HepG2 (cell line): Measurements from ENCODE around the gene UGCG. TPM values are rescaled to one million over a fixed set of nuclear protein-coding genes. Genes with fewer than 3 reads are reported as not detected.

Experiments used
- ATAC-seq: fragments of 200-7000 bp; cut with Tn5 transposase; 3 replicates; pipeline ENCODE4 v1.9.1; 2020; ENCODE audit warnings: mild to moderate bottlenecking, moderate library complexity
- BruUV-seq: library from RNA; stranded (reverse); fragments of 400-500 nt; replicated peaks from 2 replicates; lab custom pipeline; 2021; lab: Mats Ljungman, UMichigan
- CTCF ChIA-PET: fragments of 300-600 bp; formaldehyde crosslinking; extraction: SDS; loops from one replicate; lab custom pipeline; 2021; ENCODE audit warnings: low total read pairs, inconsistent platforms, low intra/inter-chr PET ratio; lab: Yijun Ruan, JAX
- POLR2A ChIA-PET: fragments of 350-600 bp; sonication (Branson Sonifier 250); formaldehyde crosslinking; loops from one replicate; lab custom pipeline; 2020; ENCODE audit warnings: antibody characterized with exemption, inconsistent platforms; lab: Yijun Ruan, JAX
- DNase-seq: peaks from one replicate; pipeline ENCODE4 v3.0.0-alpha.2; 2015; ENCODE audit warnings: low spot score
- FAIRE-seq: peaks from 3 replicates; lab custom pipeline; 2011; peaks lifted over from hg19 to GRCh38; lab: Jason Lieb, UNC
- H2AFZ ChIP-seq: one replicate; pipeline ENCODE4 v1.6.1; 2011; ENCODE audit warnings: low read length, inconsistent platforms
- H3K27ac ChIP-seq: fragments of 300-600 bp; 3 replicates; pipeline ENCODE4 v1.8.0; 2011; ENCODE audit warnings: mixed run types, mild to moderate bottlenecking, mixed read lengths, low read length, inconsistent platforms; ENCODE audit not compliant: insufficient read depth; ENCODE audit errors: extremely low read length
- H3K27me3 ChIP-seq, 2 experiments: fragments of 200-600 bp in 1 of 2; 2 replicates in 1 of 2; 3 replicates in 1 of 2; pipeline versions ENCODE4 v1.6.0 to v1.8.0; 2011; ENCODE audit warnings: low read length in 2 of 2, mild to moderate bottlenecking in 2 of 2, moderate library complexity in 2 of 2, inconsistent platforms in 1 of 2; ENCODE audit not compliant: insufficient read depth in 2 of 2, control insufficient read depth in 1 of 2
- H3K36me3 ChIP-seq, 2 experiments: fragments of 200-600 bp in 1 of 2; replicated peaks in 1 of 2; 2 replicates in 1 of 2; 3 replicates in 1 of 2; pipeline versions ENCODE4 v1.5.1 to v1.8.0; 2011; ENCODE audit warnings: low read length in 2 of 2, inconsistent platforms in 1 of 2; ENCODE audit not compliant: insufficient read depth in 2 of 2, control insufficient read depth in 1 of 2
- H3K4me1 ChIP-seq: 2 replicates; pipeline ENCODE4 v1.5.1; 2012; ENCODE audit warnings: low read length, inconsistent platforms; ENCODE audit not compliant: insufficient read depth
- H3K4me2 ChIP-seq: 2 replicates; pipeline ENCODE4 v1.6.0; 2011; ENCODE audit warnings: low read depth, low read length, inconsistent platforms
- H3K4me3 ChIP-seq, 3 experiments: fragments of 200-600 bp in 1 of 3; sonication (generic), shearing (Covaris generic) in 1 of 3; replicated peaks in 1 of 3; 2 replicates each; pipeline ENCODE4 v1.5.1; 2011 to 2016; ENCODE audit warnings: low read length in 3 of 3, inconsistent platforms in 2 of 3, low read depth in 2 of 3, mild to moderate bottlenecking in 2 of 3, control low read depth in 1 of 3, mixed read lengths in 1 of 3; ENCODE audit not compliant: insufficient read depth in 1 of 3
- H3K79me2 ChIP-seq: one replicate; pipeline ENCODE4 v1.6.1; 2011; ENCODE audit warnings: low read length, inconsistent platforms; ENCODE audit not compliant: insufficient read depth
- H3K9ac ChIP-seq: 2 replicates; pipeline ENCODE4 v1.6.0; 2011; ENCODE audit warnings: mild to moderate bottlenecking, low read depth, low read length, inconsistent platforms; ENCODE audit not compliant: insufficient read depth
- H3K9me3 ChIP-seq: 2 replicates; pipeline ENCODE4 v1.5.1; 2012; ENCODE audit warnings: mild to moderate bottlenecking, low read length
- H4K20me1 ChIP-seq: 2 replicates; pipeline ENCODE4 v1.6.0; 2011; ENCODE audit warnings: inconsistent platforms, mild to moderate bottlenecking, low read length, moderate library complexity; ENCODE audit not compliant: insufficient read depth
- AKAP8 ChIP-seq: sonication (generic); formaldehyde crosslinking; IDR thresholded peaks from 2 replicates; pipeline ENCODE4 v1.5.1; 2020; ENCODE audit warnings: mild to moderate bottlenecking, missing genetic modification reagents
- FOXO1 ChIP-seq: sonication (generic); formaldehyde crosslinking; IDR thresholded peaks from 2 replicates; pipeline ENCODE4 v1.4.0; 2020; ENCODE audit warnings: missing genetic modification reagents
- HES4 ChIP-seq: sonication (generic); formaldehyde crosslinking; IDR thresholded peaks from 2 replicates; pipeline ENCODE4 v1.9.0; 2021; ENCODE audit warnings: mild to moderate bottlenecking, missing genetic modification reagents, borderline replicate concordance
- KLF9 ChIP-seq: IDR thresholded peaks from 2 replicates; pipeline ENCODE4 v1.6.1; 2016; ENCODE audit warnings: low read depth
- RCOR2 ChIP-seq: IDR thresholded peaks from 2 replicates; pipeline ENCODE4 v1.6.1; 2016; ENCODE audit warnings: missing biosample characterization, missing genetic modification reagents
- SAP130 ChIP-seq: IDR thresholded peaks from 2 replicates; pipeline ENCODE4 v1.6.1; 2016; ENCODE audit warnings: low read depth
- TCF7 ChIP-seq: sonication (generic); IDR thresholded peaks from 2 replicates; pipeline ENCODE4 v1.6.1; 2016; ENCODE audit warnings: antibody characterized with exemption, low read depth
- ZBTB1 ChIP-seq: sonication (generic); formaldehyde crosslinking; IDR thresholded peaks from 2 replicates; pipeline ENCODE4 v1.4.0; 2020; ENCODE audit warnings: missing genetic modification reagents, borderline replicate concordance
- ZMYM4 ChIP-seq: sonication (generic); formaldehyde crosslinking; IDR thresholded peaks from 2 replicates; pipeline ENCODE4 v1.8.1; 2023; ENCODE audit warnings: mild to moderate bottlenecking, missing genetic modification reagents
- ZNF34 ChIP-seq: sonication (generic); formaldehyde crosslinking; IDR thresholded peaks from 2 replicates; pipeline ENCODE4 v1.4.0; 2020; ENCODE audit warnings: mild to moderate bottlenecking, missing genetic modification reagents, borderline replicate concordance
- ZNF543 ChIP-seq: sonication (generic); formaldehyde crosslinking; IDR thresholded peaks from 2 replicates; pipeline ENCODE4 v1.4.0; 2020; ENCODE audit warnings: mild to moderate bottlenecking, missing genetic modification reagents
- ZNF737 ChIP-seq: sonication (generic); formaldehyde crosslinking; IDR thresholded peaks from 2 replicates; pipeline ENCODE4 v1.5.0; 2020; ENCODE audit warnings: missing genetic modification reagents, mild to moderate bottlenecking, borderline replicate concordance
- WGBS: methylation state at CpG from one replicate; pipeline ENCODE4 v1.1.6; 2017; ENCODE audit warnings: low lambda C conversion rate; 5-methylcytosine and 5-hydroxymethylcytosine counted together
- in situ Hi-C: cut with HindIII; loops from 2 replicates; pipeline ENCODE4 v1.10.0; 2017; ENCODE audit warnings: low pct_unique_long_range_greater_than_20kb; ENCODE audit not compliant: extremely low pct_ligation_motif_present
- intact Hi-C: fragments of 100-400 bp; cut with micrococcal nuclease; formaldehyde crosslinking; loops from one replicate; pipeline ENCODE4 v1.10.0; 2022; ENCODE audit not compliant: unreplicated experiment
- polyA plus RNA-seq, 8 experiments: library from polyadenylated mRNA; depleted of rRNA in 3 of 8; stranded (reverse) in 7 of 8; unstranded in 1 of 8; fragments of >200 nt; fragmentation: Illumina TruSeq in 4 of 8; extraction: Trizol in 4 of 8; gene quantifications; 2 replicates each; pipeline versions ENCODE4 v1.2.1 to v1.2.3, GENCODE V29; 2011 to 2016; ENCODE audit warnings: low read depth in 4 of 8, missing spikeins in 1 of 8, mixed read lengths in 1 of 8; ENCODE audit not compliant: insufficient read depth in 1 of 8
- total RNA-seq, 5 experiments: library from RNA; depleted of rRNA; stranded (reverse); fragments of >200 nt; fragmentation: Illumina TruSeq; extraction: Trizol; gene quantifications; 2 replicates each; pipeline ENCODE4 v1.2.3, GENCODE V29; 2016; ENCODE audit warnings: low read depth in 1 of 5
- TF ChIP-seq, protein P1 (sequence below): sonication (generic); formaldehyde crosslinking; IDR thresholded peaks from 2 replicates; pipeline ENCODE4 v1.4.0; 2020; ENCODE audit warnings: missing genetic modification reagents
- TF ChIP-seq, protein P2 (sequence below): sonication (generic); formaldehyde crosslinking; IDR thresholded peaks from 2 replicates; pipeline ENCODE4 v1.8.0; 2022; ENCODE audit warnings: missing genetic modification reagents, mild to moderate bottlenecking, moderate library complexity, borderline replicate concordance
- TF ChIP-seq, protein P3 (sequence below): sonication (generic); formaldehyde crosslinking; IDR thresholded peaks from 2 replicates; pipeline ENCODE4 v1.5.0; 2020; ENCODE audit warnings: missing genetic modification reagents, mild to moderate bottlenecking, borderline replicate concordance

The UGCG gene
- total and polyA plus RNA-seq, 2 of the 13 experiments (the other 11 are each of a cell fraction or from before 2014, with no cell fraction given), result 10.5 to 13.9 TPM

DNA sequence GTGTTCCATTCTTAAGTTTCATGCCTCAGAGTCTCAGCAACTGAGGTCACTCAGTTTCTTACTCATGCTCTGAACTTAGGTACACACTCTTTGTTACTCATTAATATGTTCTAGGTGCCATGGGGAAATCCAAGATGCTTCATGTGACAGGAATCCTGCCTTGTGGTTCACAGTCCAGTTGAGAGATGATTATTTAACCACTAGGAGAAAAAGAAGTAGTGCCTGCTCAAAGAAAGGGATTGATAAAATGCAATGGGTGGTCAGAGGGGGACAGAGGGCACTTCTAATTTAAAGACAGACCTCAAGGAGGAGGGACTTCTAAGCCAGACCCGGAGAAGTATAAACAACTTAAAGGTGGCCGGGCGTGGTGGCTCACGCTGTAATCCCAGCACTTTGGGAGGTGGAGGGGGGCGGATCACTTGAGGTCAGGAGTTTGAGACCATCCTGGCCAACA is 69.0 kb downstream of the UGCG start:
- Histone ChIP-seq H3K4me2 (no peak overlapping the region), H3K9ac (no peak overlapping the region), H2AFZ (no peak overlapping the region), H3K36me3 (no peaks in the 10 kb centered on the region), H3K27ac (no peak overlapping the region), H3K4me1 (peaks cover 17% of the 10 kb centered on the region), H3K9me3 (no peaks in the 10 kb centered on the region), H3K79me2 (no peaks in the 10 kb centered on the region), H3K4me3 (no peak overlapping the region), H3K27me3 (no peaks in the 10 kb centered on the region), H4K20me1 (no peaks in the 10 kb centered on the region)
- DNase-seq (peak; percentile 19), ATAC-seq (no peak; the same call in 2 of the 3 replicates), FAIRE-seq (no peak)
- intact Hi-C loops, result no loop called here
- in situ Hi-C loops, result loop anchor here (10.0 kb wide), 1 partner anchor 201 kb away; no protein-coding TSS in a partner anchor
- CTCF ChIA-PET, result no interaction called here
- POLR2A ChIA-PET, result no interaction called here
- no TSS peak for BruUV-seq
- WGBS, result 35% methylated on average over 5 of the region's 5 CpGs
- TF ChIP-seq ZNF543 (CRISPR knock-in tag), result no peak
- no peak for TF ChIP-seq TCF7
- TF ChIP-seq ZMYM4 (CRISPR knock-in tag), result no peak
- no peak for TF ChIP-seq ZBTB1
- no peak for TF ChIP-seq SAP130 (CRISPR knock-in tag)
- TF ChIP-seq, protein P1, sequence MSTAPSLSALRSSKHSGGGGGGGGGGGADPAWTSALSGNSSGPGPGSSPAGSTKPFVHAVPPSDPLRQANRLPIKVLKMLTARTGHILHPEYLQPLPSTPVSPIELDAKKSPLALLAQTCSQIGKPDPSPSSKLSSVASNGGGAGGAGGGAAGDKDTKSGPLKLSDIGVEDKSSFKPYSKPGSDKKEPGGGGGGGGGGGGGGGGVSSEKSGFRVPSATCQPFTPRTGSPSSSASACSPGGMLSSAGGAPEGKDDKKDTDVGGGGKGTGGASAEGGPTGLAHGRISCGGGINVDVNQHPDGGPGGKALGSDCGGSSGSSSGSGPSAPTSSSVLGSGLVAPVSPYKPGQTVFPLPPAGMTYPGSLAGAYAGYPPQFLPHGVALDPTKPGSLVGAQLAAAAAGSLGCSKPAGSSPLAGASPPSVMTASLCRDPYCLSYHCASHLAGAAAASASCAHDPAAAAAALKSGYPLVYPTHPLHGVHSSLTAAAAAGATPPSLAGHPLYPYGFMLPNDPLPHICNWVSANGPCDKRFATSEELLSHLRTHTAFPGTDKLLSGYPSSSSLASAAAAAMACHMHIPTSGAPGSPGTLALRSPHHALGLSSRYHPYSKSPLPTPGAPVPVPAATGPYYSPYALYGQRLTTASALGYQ (CRISPR knock-in tag), result no peak
- TF ChIP-seq FOXO1, result no peak
- TF ChIP-seq AKAP8 (CRISPR knock-in tag), result no peak
- TF ChIP-seq, protein P2, sequence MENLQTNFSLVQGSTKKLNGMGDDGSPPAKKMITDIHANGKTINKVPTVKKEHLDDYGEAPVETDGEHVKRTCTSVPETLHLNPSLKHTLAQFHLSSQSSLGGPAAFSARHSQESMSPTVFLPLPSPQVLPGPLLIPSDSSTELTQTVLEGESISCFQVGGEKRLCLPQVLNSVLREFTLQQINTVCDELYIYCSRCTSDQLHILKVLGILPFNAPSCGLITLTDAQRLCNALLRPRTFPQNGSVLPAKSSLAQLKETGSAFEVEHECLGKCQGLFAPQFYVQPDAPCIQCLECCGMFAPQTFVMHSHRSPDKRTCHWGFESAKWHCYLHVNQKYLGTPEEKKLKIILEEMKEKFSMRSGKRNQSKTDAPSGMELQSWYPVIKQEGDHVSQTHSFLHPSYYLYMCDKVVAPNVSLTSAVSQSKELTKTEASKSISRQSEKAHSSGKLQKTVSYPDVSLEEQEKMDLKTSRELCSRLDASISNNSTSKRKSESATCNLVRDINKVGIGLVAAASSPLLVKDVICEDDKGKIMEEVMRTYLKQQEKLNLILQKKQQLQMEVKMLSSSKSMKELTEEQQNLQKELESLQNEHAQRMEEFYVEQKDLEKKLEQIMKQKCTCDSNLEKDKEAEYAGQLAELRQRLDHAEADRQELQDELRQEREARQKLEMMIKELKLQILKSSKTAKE, result no peak
- TF ChIP-seq ZNF34, result no peak
- no peak for TF ChIP-seq HES4
- no peak for TF ChIP-seq KLF9 (CRISPR knock-in tag)
- TF ChIP-seq, protein P3, sequence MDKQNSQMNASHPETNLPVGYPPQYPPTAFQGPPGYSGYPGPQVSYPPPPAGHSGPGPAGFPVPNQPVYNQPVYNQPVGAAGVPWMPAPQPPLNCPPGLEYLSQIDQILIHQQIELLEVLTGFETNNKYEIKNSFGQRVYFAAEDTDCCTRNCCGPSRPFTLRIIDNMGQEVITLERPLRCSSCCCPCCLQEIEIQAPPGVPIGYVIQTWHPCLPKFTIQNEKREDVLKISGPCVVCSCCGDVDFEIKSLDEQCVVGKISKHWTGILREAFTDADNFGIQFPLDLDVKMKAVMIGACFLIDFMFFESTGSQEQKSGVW (CRISPR knock-in tag), result no peak
- TF ChIP-seq RCOR2, result no peak
- TF ChIP-seq ZNF737, result no peak
